NCI-H2029 treated with DMSO at 0.1 percent for 48 hours (cell line): ENCODE data around the gene NRXN2.
"Not testable (repeated sequence)": the region's sequence is repeated elsewhere in the genome, so short reads cannot be mapped to it uniquely, and the experiment has no call there.

Source experiments
- DNase-seq: peaks from one replicate; lab custom pipeline; 2025; lab: John Stamatoyannopoulos, UW

Gene NRXN2

DNA sequence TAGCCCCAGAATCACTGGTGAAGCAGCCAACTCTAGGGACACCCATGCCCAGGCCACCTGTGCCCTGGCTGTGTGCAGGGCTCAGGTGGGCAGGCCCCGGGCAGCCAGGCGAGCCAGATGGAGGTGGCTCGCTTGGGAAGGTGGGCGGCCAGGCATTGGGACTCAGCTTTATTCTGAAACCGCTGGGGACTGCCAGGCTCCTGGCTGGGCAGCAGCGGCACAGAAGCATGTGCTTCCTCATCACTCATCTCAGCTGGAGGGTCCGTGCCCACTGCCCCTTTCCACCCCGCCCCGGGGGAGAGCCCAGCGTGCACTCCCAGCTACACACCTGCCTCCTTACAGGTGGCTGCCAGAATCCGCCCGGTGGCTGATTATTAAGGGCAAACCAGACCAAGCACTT is 159.0 kb downstream of the NRXN2 start:
- DNase-seq, result no peak

DNA sequence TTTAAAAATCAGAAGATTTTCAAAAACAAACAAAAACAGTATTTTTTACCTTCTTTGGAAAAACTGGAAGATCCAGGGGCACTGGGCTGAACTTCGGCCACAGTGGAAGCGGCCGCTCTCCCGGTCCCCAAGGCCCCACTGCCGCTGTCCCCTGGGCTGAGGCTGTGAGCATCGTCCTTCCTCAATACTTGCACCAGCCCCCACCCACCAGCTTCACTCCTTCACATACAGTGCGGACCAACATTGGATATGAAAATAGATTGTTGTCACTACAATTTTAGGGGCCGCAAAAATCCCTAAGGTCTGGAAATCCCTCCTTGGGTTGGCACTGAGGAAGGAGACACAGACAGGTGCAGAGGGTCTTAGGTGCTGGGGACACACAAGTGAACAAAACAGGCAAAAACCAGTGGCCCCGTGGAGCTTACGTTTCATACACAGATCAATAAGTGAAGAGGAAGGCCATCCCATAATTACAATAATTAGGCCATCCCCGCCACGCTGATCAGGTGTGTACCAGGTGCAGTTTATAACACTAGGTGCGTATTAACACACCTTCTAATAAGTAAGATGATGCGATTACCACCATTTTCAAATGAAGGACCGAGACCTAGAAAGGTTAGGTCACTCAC is 160.2 kb downstream of the NRXN2 start:
- DNase-seq, result no peak

DNA sequence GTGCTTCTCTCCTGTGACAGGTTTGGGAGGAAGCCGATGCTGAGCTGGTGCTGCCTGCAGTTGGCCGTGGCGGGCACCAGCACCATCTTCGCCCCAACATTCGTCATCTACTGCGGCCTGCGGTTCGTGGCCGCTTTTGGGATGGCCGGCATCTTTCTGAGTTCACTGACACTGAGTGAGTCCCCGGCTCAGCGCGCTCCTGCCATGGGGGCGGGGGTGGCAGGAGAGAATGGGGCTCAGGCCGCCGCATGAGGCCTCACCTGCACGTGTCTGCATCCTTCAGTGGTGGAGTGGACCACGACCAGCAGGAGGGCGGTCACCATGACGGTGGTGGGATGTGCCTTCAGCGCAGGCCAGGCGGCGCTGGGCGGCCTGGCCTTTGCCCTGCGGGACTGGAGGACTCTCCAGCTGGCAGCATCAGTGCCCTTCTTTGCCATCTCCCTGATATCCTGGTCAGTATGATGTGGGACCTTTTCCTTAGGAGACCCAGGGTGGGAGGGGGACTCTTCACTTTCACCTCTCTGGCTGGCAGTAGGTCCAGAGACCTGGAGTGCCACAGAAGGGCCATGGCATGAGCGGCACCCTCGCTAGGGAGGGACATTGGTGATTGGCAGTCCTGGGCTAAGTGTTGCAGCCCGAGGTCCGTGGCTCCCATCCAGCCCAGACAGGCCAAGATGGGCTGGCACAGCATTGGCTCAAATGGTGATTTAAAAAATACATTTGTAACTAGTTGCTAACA is 160.8 kb downstream of the NRXN2 start:
- no peak for DNase-seq

DNA sequence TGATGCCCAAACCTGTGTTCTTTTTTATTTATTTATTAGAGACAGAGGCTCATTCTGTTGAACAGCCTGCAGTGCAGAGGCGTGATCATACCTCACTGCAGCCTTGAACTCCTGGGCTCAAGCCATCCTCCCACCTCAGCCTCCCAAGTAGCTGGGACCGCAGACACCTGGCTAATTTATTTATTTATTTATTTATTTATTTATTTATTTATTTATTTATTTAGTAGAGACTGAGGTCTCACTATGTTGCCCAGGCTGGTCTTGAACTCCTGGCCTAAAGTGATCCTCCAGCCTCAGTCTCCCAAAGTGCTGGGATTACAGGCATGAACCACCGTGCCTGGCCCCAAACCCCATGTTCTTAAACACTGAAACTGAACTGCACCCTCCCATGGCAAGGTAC is 161.6 kb downstream of the NRXN2 start:
- not testable (repeated sequence) for DNase-seq

DNA sequence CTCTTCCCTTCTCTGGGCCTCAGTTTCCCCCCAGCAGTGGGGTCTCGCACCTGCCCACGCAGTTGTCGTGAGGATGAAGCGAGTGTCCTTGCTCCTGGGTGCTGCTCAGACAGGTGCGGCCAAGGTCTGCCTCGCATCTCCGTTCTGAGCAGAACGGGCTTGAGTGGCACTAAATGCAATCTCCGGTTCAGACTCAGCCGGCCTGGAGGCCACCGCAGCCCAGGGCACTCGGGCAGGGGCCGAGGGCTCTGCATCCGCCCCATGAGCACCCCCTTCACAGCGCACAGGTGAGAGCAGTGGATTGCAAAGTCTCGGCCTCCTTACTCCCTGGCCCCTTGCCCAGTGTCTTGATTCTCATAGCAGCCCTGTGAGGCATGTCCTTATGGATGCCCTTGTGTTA is 162.1 kb downstream of the NRXN2 start:
- DNase-seq, result no peak

DNA sequence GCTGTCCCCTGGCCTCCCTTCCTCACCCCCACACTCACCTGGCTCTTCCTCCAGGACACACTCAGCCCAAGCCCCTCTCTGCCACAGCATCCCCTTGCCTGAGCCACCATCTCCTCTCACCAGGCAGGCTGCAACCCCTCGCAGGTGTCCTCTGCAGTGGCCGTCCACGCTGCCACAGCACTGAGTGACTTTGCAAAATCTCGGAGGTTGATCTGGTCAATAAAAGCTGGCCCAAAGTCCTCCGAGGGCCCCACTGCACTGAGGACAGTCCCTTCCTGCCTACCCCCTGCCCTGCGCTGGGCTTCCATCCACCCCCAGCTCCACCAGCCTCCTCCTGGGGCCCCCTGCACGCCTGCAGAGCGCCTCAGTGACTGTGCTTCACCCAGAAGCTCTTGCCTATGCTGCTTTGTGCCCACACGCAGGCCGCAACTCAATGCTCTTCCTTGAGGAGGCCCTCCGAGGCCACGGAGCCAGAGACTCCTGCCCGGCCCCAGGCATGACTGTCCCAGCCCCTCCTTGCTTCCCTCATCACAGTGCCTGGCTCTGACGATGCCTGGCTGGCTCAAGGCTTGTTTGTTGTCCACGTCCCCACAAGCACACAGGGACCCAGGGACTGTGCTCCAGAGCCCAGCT is 162.7 kb downstream of the NRXN2 start:
- DNase-seq, result no peak

DNA sequence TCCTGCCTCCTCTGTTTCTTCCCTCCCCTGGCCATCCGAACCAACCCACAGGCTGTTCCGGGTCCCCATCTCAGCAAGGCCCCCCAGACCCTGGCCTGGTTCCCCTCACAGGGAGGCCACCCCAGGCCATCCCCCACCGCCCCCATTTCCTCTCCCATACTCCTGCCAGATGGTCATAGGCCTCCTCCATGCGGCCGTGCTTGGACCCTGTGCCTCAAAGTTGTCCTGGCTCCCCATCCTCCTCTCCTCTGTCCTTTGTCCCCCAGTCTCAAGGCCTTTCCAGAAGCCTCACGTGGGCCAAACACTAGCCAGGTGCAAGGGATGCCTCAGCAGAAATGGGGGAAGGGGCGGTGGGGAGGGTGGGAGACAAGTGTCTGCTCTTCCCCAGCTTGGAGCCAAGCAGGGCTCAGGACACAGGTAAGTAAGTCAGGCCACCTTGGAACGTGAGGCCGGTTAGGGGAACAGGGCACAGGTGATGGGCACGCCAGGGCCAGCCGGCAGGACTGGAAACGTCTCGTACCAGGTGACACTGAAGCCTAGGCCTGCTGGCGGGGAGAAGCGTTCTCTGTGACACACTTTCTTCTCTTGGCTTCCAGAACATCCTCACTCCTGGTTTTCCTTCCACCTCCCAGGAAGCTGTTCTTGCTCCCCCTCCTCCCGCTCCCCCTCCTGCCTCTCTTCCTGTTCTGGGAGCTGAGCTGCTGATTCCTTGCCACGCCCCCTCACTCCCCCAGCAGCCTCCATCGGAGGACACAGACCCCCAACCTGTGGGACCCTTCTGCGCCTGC is 163.5 kb downstream of the NRXN2 start:
- DNase-seq, result no peak

DNA sequence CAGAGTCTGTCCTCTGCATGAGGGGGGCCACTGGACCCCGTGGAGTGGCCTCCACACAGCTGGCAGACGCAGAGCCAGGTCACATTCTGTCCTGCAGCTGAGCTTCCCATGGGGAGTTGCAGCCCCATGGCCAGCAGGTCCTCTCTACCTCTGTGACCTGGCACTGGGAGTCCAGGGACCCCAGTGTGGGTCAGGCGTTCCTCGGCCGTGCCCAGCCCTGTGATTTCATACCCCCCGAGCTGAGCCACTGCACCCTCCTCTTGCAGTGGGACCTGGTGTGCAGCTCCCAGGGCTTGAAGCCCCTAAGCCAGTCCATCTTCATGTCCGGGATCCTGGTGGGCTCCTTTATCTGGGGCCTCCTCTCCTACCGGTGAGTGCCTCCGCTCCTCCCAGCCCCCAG is 164.1 kb downstream of the NRXN2 start:
- no peak for DNase-seq

DNA sequence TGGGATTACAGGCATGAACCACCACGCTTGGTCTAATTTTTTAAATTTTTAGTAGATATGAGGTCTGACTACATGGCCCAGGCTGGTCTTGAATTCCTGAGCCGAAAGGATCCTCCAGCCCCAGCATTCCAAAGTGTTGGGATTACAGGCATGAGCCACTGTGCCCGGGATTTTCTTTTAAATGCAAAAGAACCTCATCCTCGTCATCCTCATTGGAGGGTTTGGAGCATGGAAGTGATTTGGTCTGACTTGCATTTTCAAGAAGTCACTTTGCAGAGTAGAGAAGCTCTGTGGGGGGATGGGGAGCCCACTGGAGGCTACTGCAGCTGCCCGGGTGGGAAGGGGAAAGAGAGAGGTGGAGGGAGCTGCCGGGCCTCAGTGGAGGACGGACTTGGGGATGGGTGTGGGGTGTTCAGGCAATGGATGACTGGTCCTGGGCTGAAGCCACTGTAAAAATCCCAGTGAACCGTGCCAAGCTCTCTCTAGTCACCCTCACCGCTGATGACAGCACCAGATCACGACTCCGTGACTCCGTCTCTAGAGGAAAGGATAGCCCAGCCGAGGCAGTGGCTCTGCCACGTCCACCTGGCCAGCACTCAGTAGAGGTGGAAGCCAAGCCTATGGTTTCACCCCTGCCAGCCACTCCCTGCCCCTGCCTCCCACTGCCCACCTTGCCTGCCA is 164.8 kb downstream of the NRXN2 start:
- DNase-seq, result no peak

DNA sequence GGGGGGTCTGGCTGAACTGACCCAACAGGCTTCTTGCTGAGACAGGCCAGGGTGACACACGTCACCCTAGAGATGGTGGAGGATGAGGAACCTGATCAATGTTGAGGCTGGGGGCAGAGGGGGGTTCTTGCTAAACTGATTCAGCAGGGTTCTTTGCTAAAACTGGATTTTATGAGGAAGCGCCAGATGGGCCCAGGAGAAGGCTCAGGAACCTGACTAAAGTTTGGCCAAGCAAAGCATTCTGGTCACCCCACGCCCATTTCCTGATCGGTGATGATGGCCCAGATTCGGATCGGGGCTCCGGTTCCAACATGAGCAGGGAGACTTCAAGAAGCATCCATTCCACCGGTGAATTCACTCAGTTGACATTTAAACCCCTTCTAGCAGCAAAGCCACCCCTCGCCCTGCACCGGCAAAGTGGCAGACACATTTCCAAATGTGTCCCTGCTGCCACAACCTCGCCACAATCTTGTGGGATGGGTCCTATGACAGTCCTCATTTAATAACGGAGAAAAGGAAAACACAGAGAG is 166.2 kb downstream of the NRXN2 start:
- no peak for DNase-seq
